Bronchial epithelial cell (primary cell): ENCODE measurements around the gene TP53RK. TPM values are rescaled to one million over a fixed set of nuclear protein-coding genes. Genes with fewer than 3 reads are reported as not detected.

Experiments
- DNase-seq: peaks from one replicate; pipeline ENCODE4 v3.0.0-alpha.2; 2010; ENCODE audit warnings: low read depth
- FAIRE-seq: peaks from 2 replicates; lab custom pipeline; 2011; peaks lifted over from hg19 to GRCh38; lab: Jason Lieb, UNC
- H3K27me3 ChIP-seq: 2 replicates; pipeline ENCODE4 v1.5.1; 2011; ENCODE audit warnings: low read length; ENCODE audit not compliant: control insufficient read depth, insufficient read depth
- H3K36me3 ChIP-seq: 2 replicates; pipeline ENCODE4 v1.5.1; 2011; ENCODE audit warnings: low read length; ENCODE audit not compliant: control insufficient read depth, insufficient read depth
- H3K4me3 ChIP-seq: 2 replicates; pipeline ENCODE4 v1.5.1; 2011; ENCODE audit warnings: mild to moderate bottlenecking, low read depth, low read length, control low read depth
- total RNA-seq: library from RNA; depleted of rRNA; stranded (reverse); fragments of >200 nt; gene quantifications from 2 replicates; pipeline ENCODE4 v1.2.1, GENCODE V29; 2014
- TF ChIP-seq, protein P1 (sequence below): IDR thresholded peaks from 2 replicates; pipeline ENCODE4 v1.5.1; 2011; ENCODE audit warnings: mild to moderate bottlenecking, moderate library complexity, low read length, control low read depth, inconsistent platforms; ENCODE audit not compliant: insufficient read depth, severe bottlenecking

Gene TP53RK
- total RNA-seq, 1 donor from 2014 or later, result 19.0 TPM

DNA sequence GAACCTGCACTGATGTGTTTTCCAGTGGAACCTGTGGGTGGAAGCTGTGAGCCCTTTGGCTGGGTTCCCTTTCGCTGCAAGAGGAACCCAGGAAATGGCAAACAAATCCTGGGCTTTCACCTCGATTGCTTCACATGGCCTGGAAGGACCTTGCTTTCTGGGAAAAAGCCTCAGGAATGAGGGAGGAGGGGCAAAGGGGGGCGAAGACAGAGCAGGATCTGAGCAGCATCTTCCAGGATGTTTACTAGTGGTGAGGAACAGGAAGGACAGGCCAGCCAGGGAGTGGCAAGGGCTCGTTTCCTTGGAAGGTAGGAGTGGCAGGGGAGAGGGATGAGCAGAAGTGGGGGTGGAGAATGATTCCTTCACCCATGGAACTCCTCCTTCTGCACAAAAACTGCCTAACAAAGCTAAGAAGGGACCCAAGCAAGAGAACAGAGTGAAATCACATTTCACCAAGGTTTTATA is 26.1 kb upstream of the TP53RK start:
- Histone ChIP-seq H3K27me3 (no peaks in the 10 kb centered on the region), H3K4me3 (no peak overlapping the region), H3K36me3 (no peaks in the 10 kb centered on the region)
- FAIRE-seq (no peak), DNase-seq (peak; percentile 34)
- TF ChIP-seq, protein P1, sequence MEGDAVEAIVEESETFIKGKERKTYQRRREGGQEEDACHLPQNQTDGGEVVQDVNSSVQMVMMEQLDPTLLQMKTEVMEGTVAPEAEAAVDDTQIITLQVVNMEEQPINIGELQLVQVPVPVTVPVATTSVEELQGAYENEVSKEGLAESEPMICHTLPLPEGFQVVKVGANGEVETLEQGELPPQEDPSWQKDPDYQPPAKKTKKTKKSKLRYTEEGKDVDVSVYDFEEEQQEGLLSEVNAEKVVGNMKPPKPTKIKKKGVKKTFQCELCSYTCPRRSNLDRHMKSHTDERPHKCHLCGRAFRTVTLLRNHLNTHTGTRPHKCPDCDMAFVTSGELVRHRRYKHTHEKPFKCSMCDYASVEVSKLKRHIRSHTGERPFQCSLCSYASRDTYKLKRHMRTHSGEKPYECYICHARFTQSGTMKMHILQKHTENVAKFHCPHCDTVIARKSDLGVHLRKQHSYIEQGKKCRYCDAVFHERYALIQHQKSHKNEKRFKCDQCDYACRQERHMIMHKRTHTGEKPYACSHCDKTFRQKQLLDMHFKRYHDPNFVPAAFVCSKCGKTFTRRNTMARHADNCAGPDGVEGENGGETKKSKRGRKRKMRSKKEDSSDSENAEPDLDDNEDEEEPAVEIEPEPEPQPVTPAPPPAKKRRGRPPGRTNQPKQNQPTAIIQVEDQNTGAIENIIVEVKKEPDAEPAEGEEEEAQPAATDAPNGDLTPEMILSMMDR, result no peak

DNA sequence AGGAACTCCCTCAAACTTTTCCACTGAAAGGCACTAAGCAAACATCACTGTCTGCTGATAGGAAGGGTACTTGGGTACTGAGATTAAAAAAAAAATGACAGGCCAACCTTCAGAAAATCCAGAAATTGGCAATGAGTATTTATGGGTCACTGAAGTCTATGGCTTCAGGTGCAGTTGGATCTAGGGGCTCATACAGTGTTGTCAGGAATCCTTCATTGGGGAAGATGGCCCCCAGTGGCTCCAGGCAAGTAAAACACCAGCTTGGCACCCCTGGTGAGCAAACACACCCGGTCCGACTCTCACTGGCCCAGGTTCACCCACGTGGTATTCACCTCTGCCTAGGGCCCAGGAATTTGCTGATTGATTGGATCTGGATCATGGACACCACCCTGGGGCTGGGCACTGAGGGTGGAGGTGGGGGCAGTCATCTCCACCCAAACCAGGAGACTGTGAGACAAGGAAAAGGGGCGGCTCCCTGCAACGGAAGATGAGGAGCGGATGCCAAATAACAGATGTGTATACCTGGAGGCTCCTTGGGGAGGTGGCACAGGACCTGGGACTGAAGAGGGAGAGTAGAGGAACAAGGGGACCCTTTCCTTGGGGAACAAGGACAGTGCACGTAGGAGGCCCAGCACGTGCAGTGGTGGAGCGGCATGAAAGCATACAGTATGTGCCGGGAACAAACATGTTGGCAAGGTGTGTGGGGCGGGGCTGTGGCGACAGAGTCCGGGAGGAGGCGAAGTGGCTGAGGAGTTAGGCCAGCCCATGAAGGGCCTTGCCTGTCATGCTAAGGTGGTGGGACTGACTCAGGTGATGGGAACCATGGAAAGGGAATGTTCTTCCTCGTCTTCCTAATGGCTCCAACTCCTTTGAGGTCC is 25.0 kb upstream of the TP53RK start:
- TF ChIP-seq, protein P1, result no peak
- FAIRE-seq (no peak), DNase-seq (no peak)
- no peaks in the 10 kb centered on the region for H3K36me3 ChIP-seq
- H3K4me3 ChIP-seq, result no peak overlapping the region
- no peaks in the 10 kb centered on the region for H3K27me3 ChIP-seq

DNA sequence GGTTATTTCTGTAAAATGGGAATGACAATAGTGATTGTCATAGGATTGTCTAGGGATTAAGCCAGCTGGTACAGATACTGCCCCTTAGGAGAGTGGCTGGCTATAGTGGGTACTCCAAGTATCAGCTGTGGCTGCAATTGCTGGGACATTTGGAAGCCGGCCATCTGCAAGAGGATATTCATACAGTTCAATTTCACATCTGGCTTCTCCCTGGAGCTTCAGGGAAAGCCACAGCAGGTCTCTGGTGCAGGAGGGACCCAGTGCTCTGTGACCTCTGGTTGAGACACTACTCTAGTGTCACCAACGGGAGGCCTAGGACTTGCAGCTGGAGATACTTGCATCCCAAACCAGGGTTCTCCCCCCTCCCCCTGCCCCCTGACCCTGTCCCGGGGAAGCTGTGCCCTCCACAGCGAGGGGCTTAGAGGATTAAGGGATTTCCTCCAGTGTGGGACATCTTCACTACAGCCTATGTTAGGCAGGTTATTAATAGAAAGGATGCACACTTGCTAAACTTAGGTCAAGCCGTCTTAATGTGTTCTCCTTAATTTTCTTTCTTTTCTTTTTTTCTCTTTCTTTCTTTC is 22.9 kb upstream of the TP53RK start:
- Histone ChIP-seq H3K36me3 (no peaks in the 10 kb centered on the region), H3K4me3 (no peak overlapping the region), H3K27me3 (no peaks in the 10 kb centered on the region)
- no peak for FAIRE-seq
- TF ChIP-seq, protein P1, result no peak
- DNase-seq, result no peak

DNA sequence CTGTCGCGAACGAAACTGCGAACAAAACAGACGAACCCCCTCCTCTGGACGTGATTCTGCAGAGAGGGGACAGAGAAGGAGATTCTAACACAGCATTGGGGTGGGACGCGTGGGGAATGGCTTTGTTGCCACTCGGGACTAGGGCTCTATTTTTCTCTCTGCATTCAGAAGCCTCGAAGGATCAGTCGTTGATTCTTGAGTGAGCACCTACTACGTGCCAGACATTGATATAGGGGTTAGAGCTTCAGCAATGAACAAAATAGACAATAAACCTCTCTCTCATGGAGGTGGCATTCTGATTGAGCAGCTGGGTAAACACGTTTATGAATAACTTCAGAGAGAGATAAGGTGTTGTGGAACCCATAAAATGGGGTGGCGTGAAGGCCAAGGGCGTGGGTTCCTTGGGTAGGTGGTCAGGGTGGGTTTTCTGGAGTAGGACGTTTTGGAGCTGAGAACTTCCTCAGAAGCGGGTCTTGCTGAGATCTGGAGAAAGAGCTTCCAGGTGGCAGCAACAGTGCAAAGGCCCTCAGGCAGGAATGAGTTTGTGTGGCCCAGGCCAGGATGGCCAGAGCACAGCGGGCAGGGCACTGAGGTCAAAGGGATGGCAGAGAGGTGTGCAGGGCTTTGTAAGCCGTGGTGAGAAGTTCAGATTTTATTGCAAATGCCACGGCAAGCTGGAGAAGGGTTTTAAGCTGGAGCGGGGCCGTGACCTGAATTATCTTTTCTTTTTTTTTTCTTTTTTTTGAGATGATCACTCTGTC is 21.1 kb upstream of the TP53RK start:
- TF ChIP-seq, protein P1, result no peak
- Histone ChIP-seq H3K4me3 (peak overlapping the region; percentile 67), H3K27me3 (no peaks in the 10 kb centered on the region), H3K36me3 (no peaks in the 10 kb centered on the region)
- DNase-seq (no peak), FAIRE-seq (peak; percentile 47)

DNA sequence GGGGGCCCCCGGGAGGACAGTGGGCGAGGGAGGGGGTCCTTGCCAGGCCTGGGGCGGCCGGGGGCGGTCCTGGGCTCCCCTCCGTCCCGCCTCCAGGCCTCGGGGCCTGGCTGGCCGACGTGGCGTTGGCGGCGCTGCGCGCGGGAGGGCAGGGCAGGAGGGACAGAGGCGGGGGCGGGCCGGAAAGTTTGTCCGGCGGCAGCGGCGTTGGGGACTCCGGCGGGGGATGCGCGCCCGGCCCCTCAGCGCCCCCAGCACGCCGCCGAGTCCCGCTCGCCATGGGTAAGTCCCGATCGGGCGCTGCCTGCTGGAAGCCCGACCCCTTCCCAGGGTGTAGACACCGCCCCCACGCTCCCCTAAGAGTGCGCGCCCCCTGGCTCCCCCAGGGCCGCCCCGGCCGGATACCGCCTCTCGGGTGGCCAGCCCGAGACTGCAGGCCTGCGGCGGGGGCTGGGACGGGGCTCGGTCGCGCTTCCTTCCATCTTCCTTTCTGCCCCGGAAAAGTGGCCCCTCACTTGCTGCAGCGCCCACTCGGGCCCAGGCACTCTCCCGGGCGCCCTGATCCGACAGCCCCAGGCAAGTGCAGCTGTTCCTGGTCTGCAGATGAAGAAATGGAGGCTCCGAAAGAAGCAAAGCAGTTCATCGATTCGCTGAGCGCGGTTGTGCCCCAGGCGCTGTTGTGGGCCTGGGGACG is 20.4 kb upstream of the TP53RK start, which contains the start of gene SLC2A10:
SLC2A10 (plus strand) TSS at position 191 of the 694 bp plus-strand sequence; CDS start at position 279, 88 bp downstream.
- no peaks in the 10 kb centered on the region for H3K36me3 ChIP-seq
- FAIRE-seq (no peak), DNase-seq (no peak)
- peak within 1 kb of the TSS; percentile 67 for H3K4me3 ChIP-seq
- TF ChIP-seq, protein P1, result no peak
- no peaks in the 10 kb centered on the region for H3K27me3 ChIP-seq
